Fibroblast of lung (primary cell): ENCODE measurements around the gene KLHL29. TPM values are rescaled to one million over a fixed set of nuclear protein-coding genes. Genes with fewer than 3 reads are reported as not detected.

Source experiments
- DNase-seq, 2 donors: peaks; one replicate each; pipeline versions ENCODE4 v3.0.0 to v3.0.0-alpha.2; 2010; ENCODE audit warnings: low read depth in 2 of 2
- H2AFZ ChIP-seq: 2 replicates; pipeline ENCODE4 v1.5.1; 2012; ENCODE audit warnings: low read length, control low read depth, inconsistent platforms
- H3K27ac ChIP-seq: 2 replicates; pipeline ENCODE4 v1.5.1; 2011; ENCODE audit warnings: low read length, control low read depth; ENCODE audit not compliant: insufficient read depth
- H3K27me3 ChIP-seq: 2 replicates; pipeline ENCODE4 v1.5.1; 2011; ENCODE audit warnings: mild to moderate bottlenecking, low read length; ENCODE audit not compliant: control insufficient read depth, insufficient read depth
- H3K36me3 ChIP-seq: 2 replicates; pipeline ENCODE4 v1.5.1; 2011; ENCODE audit warnings: low read length; ENCODE audit not compliant: control insufficient read depth, insufficient read depth
- H3K4me1 ChIP-seq: 2 replicates; pipeline ENCODE4 v1.5.1; 2011; ENCODE audit warnings: low read length; ENCODE audit not compliant: control insufficient read depth, insufficient read depth; ENCODE audit errors: extremely low read depth
- H3K4me2 ChIP-seq: 2 replicates; pipeline ENCODE4 v1.5.1; 2011; ENCODE audit warnings: low read length, control low read depth; ENCODE audit not compliant: insufficient read depth; ENCODE audit errors: extremely low read depth
- H3K4me3 ChIP-seq, 4 experiments: fragments of 200-600 bp in 1 of 4; sonication (generic) in 1 of 4; replicated peaks in 1 of 4; 2 replicates each; pipeline ENCODE4 v1.5.1; 2011 to 2016; ENCODE audit warnings: low read length in 4 of 4, low read depth in 3 of 4, mild to moderate bottlenecking in 3 of 4, control low read depth in 2 of 4, inconsistent platforms in 1 of 4, mixed read lengths in 1 of 4; ENCODE audit not compliant: insufficient read depth in 1 of 4; ENCODE audit errors: control extremely low read depth in 1 of 4
- H3K79me2 ChIP-seq: 2 replicates; pipeline ENCODE4 v1.5.1; 2012; ENCODE audit warnings: mild to moderate bottlenecking, low read length, inconsistent platforms; ENCODE audit not compliant: control insufficient read depth, insufficient read depth
- H3K9ac ChIP-seq: 2 replicates; pipeline ENCODE4 v1.5.1; 2011; ENCODE audit warnings: mild to moderate bottlenecking, low read length, control low read depth; ENCODE audit not compliant: insufficient read depth
- H3K9me3 ChIP-seq: 2 replicates; pipeline ENCODE4 v1.5.1; 2012; ENCODE audit warnings: low read depth, low read length; ENCODE audit not compliant: control insufficient read depth, insufficient read depth
- H4K20me1 ChIP-seq: 2 replicates; pipeline ENCODE4 v1.5.1; 2011; ENCODE audit warnings: low read length; ENCODE audit not compliant: control insufficient read depth, insufficient read depth; ENCODE audit errors: extremely low read depth
- EZH2 ChIP-seq: IDR thresholded peaks from 2 replicates; pipeline ENCODE4 v1.5.1; 2012; ENCODE audit warnings: low read length, control low read depth, mild to moderate bottlenecking; ENCODE audit errors: missing control alignments
- polyA plus RNA-seq, 2 donors: library from polyadenylated mRNA; depleted of rRNA in 1 of 2; stranded (reverse) in 1 of 2; unstranded in 1 of 2; fragments of >200 nt; gene quantifications; 2 replicates each; pipeline ENCODE4 v1.2.1, GENCODE V29; 2011 to 2012; ENCODE audit warnings: missing spikeins in 1 of 2
- total RNA-seq: library from RNA; depleted of rRNA; stranded (reverse); fragments of >200 nt; gene quantifications from 2 replicates; pipeline ENCODE4 v1.2.1, GENCODE V29; 2014
- TF ChIP-seq, protein P1 (sequence below), 2 donors: IDR thresholded peaks in 1 of 2; conservative IDR thresholded peaks in 1 of 2; 1 replicate in 1 of 2; 2 replicates in 1 of 2; pipeline ENCODE4 v1.5.1; 2011 to 2012; ENCODE audit warnings: low read length in 2 of 2, control low read depth in 1 of 2, inconsistent platforms in 1 of 2, low read depth in 1 of 2, mild to moderate bottlenecking in 1 of 2

Gene KLHL29
- total and polyA plus RNA-seq, 2 donors (not counting 1 experiment from before 2014, with no cell fraction given): 7.1 to 7.9 TPM

GRCh38 chr2:23617811-23618215 lies 232.8 kb downstream of the KLHL29 start:
- no peak overlapping the region for H3K9ac ChIP-seq
- no peaks in the 10 kb centered on the region for H3K9me3 ChIP-seq
- no peaks in the 10 kb centered on the region for H3K36me3 ChIP-seq
- H3K4me1 ChIP-seq: peaks cover 2% of the 10 kb centered on the region
- H3K27me3 ChIP-seq: no peaks in the 10 kb centered on the region
- H3K4me2 ChIP-seq: peak overlapping the region; percentile 84
- H4K20me1 ChIP-seq: no peaks in the 10 kb centered on the region
- TF ChIP-seq, protein P1, sequence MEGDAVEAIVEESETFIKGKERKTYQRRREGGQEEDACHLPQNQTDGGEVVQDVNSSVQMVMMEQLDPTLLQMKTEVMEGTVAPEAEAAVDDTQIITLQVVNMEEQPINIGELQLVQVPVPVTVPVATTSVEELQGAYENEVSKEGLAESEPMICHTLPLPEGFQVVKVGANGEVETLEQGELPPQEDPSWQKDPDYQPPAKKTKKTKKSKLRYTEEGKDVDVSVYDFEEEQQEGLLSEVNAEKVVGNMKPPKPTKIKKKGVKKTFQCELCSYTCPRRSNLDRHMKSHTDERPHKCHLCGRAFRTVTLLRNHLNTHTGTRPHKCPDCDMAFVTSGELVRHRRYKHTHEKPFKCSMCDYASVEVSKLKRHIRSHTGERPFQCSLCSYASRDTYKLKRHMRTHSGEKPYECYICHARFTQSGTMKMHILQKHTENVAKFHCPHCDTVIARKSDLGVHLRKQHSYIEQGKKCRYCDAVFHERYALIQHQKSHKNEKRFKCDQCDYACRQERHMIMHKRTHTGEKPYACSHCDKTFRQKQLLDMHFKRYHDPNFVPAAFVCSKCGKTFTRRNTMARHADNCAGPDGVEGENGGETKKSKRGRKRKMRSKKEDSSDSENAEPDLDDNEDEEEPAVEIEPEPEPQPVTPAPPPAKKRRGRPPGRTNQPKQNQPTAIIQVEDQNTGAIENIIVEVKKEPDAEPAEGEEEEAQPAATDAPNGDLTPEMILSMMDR (conservative IDR thresholded peaks at IDR 0.05 in 1 of 2, IDR thresholded peaks at IDR 0.05 in 1 of 2; ENCODE audit: low read depth in 1 of 2, low read length in 2 of 2): no peak
- TF ChIP-seq EZH2: no peak
- peak overlapping the region in 2 of 4 experiments; percentile 17 to 27 for H3K4me3 ChIP-seq
- no peak for DNase-seq
- no peak overlapping the region for H3K27ac ChIP-seq
- no peaks in the 10 kb centered on the region for H3K79me2 ChIP-seq
- H2AFZ ChIP-seq: peak overlapping the region; percentile 29

GRCh38 chr2:23618265-23618664 lies 233.3 kb downstream of the KLHL29 start:
- Histone ChIP-seq H4K20me1 (no peaks in the 10 kb centered on the region), H3K9me3 (no peaks in the 10 kb centered on the region), H3K36me3 (no peaks in the 10 kb centered on the region), H3K27ac (no peak overlapping the region), H3K79me2 (no peaks in the 10 kb centered on the region), H3K9ac (no peak overlapping the region), H3K27me3 (no peaks in the 10 kb centered on the region), H3K4me3 (no peak overlapping the region), H3K4me2 (no peak overlapping the region), H3K4me1 (peaks cover 2% of the 10 kb centered on the region), H2AFZ (no peak overlapping the region)
- DNase-seq: no peak
- TF ChIP-seq EZH2: no peak
- TF ChIP-seq, protein P1 (conservative IDR thresholded peaks at IDR 0.05 in 1 of 2, IDR thresholded peaks at IDR 0.05 in 1 of 2; ENCODE audit: low read depth in 1 of 2, low read length in 2 of 2): no peak

GRCh38 chr2:23618794-23619530 lies 234.0 kb downstream of the KLHL29 start:
- Histone ChIP-seq H3K4me1 (peaks cover 2% of the 10 kb centered on the region), H3K4me3 (no peak overlapping the region), H4K20me1 (no peaks in the 10 kb centered on the region), H3K27ac (no peak overlapping the region), H3K9me3 (no peaks in the 10 kb centered on the region), H3K9ac (no peak overlapping the region), H2AFZ (no peak overlapping the region), H3K36me3 (no peaks in the 10 kb centered on the region), H3K4me2 (no peak overlapping the region), H3K27me3 (no peaks in the 10 kb centered on the region), H3K79me2 (no peaks in the 10 kb centered on the region)
- peak in 1 of 2 donors; percentile 21 for DNase-seq
- TF ChIP-seq EZH2: no peak
- TF ChIP-seq, protein P1 (conservative IDR thresholded peaks at IDR 0.05 in 1 of 2, IDR thresholded peaks at IDR 0.05 in 1 of 2; ENCODE audit: low read depth in 1 of 2, low read length in 2 of 2): no peak
